H7 (cell line): ENCODE data around the gene CD46. TPM values are rescaled to one million over a fixed set of nuclear protein-coding genes. Genes with fewer than 3 reads are reported as not detected.
A peak's percentile ranks its signal among the peaks of the same experiment; 100 is the strongest.
"Not testable (repeated sequence)": the region's sequence is repeated elsewhere in the genome, so short reads cannot be mapped to it uniquely, and the experiment has no call there.

ENCODE experiments used
- DNase-seq: peaks from one replicate; pipeline ENCODE4 v3.0.0; 2012
- H3K27me3 ChIP-seq: 2 replicates; pipeline ENCODE4 v1.6.0; 2011; ENCODE audit warnings: mild to moderate bottlenecking, low read length; ENCODE audit not compliant: control insufficient read depth, insufficient read depth
- H3K36me3 ChIP-seq: replicated peaks from 2 replicates; pipeline ENCODE4 v1.5.1; 2011; ENCODE audit warnings: low read length; ENCODE audit not compliant: control insufficient read depth, insufficient read depth
- H3K4me3 ChIP-seq: 2 replicates; pipeline ENCODE4 v1.5.1; 2011; ENCODE audit warnings: low read depth, mild to moderate bottlenecking, control low read depth, low read length, moderate library complexity; ENCODE audit not compliant: insufficient read depth
- total RNA-seq: library from RNA; depleted of rRNA; stranded (reverse); fragments of >200 nt; shearing (Covaris generic); gene quantifications from 2 replicates; pipeline ENCODE4 v1.2.3, GENCODE V29; 2014

Gene CD46
- total RNA-seq, 1 experiment from 2014 or later: 80.9 TPM

DNA sequence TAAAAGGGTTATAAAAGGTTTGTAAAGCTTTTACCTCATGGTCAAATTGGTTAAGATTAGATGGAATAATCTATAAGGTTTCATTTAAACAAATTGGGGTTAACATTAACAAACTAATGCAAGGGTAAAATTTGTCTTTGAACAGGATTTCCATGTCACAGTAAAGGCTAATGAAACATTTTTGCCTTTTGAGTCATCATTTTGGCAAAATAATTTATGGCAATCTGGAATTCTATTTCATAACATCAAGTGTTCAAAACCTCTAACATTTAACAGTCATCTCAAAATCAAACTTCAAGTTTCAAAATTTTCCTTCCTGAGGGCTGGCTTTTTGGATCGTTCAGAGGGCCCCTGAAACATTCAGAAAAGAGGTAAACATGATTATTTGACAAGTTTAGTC lies 6.6 kb upstream of the CD46 start:
- Histone ChIP-seq H3K36me3 (no peaks in the 10 kb centered on the region), H3K27me3 (no peaks in the 10 kb centered on the region), H3K4me3 (no peak overlapping the region)
- no peak for DNase-seq

GRCh38 chr1:207745839-207746767 lies 5.8 kb upstream of the CD46 start:
- Histone ChIP-seq H3K36me3 (no peaks in the 10 kb centered on the region), H3K27me3 (no peaks in the 10 kb centered on the region), H3K4me3 (no peak overlapping the region)
- DNase-seq: no peak

DNA sequence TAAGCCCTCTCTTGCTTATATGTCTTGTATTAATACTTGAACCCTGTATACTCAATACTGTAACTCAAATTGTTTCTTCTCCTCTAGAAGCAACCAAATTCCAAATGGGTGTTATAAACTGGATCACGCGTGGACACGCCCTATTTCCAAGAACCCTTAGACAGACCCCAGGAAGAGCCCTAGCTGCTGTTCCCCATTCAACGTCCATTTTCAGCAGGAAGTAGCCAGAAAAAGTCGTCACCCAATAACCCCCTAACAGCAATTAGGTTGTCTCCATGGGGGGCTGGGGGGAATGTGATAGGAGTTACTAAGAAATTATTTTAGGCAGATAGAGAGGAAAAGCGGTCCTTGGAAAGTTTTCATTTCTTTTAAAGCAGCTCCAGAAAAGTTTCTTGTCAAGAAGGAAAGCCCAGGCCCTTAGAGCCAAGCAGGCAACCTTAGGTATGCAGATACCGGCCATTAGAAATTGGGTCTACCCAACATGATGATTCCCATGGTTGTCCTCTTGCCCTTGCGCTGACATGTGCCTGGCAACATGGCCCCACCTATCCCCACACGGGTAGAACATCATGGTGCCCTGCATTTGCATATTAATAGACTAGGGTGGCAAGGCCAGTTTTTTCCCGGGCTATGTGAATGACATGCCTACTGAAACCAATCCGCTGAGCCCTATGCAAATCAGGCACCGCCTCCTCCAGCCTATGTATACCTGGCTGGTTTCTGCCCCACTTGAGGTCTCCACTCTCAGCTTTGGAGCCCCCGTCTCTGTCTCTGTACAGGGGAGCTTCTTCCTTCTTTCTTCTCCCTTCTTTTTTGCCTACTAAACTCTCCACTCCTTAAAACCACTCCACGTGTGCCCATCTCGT lies 4.0 kb upstream of the CD46 start:
- no peaks in the 10 kb centered on the region for H3K27me3 ChIP-seq
- no peaks in the 10 kb centered on the region for H3K36me3 ChIP-seq
- DNase-seq: peak; percentile 16
- H3K4me3 ChIP-seq: no peak overlapping the region

- Histone ChIP-seq H3K4me3 (no peak overlapping the region), H3K27me3 (no peaks in the 10 kb centered on the region), H3K36me3 (no peaks in the 10 kb centered on the region)
- no peak for DNase-seq
Measured at GRCh38 chr1:207748737-207749528, 2.9 kb upstream of the CD46 start.

GRCh38 chr1:207750631-207751305 lies 1.1 kb upstream of the CD46 start:
- Histone ChIP-seq H3K27me3 (no peaks in the 10 kb centered on the region), H3K4me3 (no peak overlapping the region; the same call in 1 of the 2 replicates), H3K36me3 (no peaks in the 10 kb centered on the region)
- DNase-seq: no peak

DNA sequence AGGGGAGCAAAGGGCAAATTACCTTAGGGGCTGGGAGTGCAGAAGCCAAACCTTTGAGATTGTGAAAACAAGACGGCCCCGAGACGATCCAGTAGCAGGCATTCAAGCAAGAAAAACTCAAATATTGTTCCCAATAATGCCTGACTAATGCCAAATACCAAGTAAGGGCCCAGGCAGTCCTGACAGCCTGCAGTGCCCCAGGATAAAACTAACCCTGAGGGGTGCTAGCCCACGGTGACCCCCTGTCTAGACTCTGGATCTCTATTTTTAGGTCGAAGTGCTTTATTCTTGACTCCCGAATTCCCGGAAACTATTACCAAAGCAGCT lies 428 bp upstream of the CD46 start:
- DNase-seq, H3K36me3 ChIP-seq, H3K27me3 ChIP-seq: not testable (repeated sequence)
- peak overlapping the region; percentile 98 for H3K4me3 ChIP-seq

GRCh38 chr1:207752456-207752998 lies 673 bp downstream of the CD46 start:
- peak; percentile 16 for DNase-seq
- Histone ChIP-seq H3K36me3 (peaks cover 4% of the 10 kb centered on the region), H3K4me3 (peak overlapping the region; percentile 98), H3K27me3 (no peaks in the 10 kb centered on the region)

DNA sequence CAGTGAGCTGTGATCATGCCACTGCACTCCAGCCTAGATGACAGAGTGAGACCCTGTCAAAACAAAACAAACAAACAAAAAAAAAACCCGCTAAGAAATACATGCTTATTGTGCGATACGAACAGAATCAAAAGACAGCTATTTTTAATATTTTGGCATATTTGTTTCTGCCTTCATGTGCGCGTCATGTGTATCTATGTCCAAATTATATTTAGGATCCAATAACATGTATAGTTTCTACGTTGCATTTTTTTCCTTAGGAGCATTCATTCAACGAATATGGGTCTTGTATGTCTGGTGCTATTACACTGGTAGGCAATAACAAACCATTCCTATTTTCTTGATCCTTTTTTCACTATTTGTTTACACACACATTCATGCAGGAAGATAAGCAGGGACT lies 1.8 kb downstream of the CD46 start:
- H3K4me3 ChIP-seq: no peak overlapping the region
- H3K36me3 ChIP-seq: peaks cover 7% of the 10 kb centered on the region
- no peaks in the 10 kb centered on the region for H3K27me3 ChIP-seq
- DNase-seq: no peak

DNA sequence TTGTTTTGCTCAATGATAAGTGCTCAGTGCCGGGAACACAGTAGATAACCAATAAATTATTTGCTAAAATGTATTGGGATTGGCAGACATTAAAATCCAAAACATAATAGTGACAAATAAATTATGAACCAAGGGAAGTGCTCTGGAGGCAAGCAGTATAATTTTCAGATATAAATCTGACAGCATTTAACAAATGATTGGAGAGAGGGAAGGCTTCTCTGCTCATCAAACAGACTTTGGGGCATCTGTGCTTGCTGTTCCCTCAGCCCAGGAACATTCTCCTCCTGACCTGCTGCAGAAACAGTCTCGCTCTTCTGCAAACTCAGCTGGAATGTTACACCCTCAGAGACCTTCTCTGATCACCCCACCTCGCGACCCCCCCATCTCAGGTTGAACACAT lies 2.2 kb downstream of the CD46 start:
- DNase-seq: no peak
- no peaks in the 10 kb centered on the region for H3K27me3 ChIP-seq
- no peak overlapping the region for H3K4me3 ChIP-seq
- H3K36me3 ChIP-seq: peaks cover 7% of the 10 kb centered on the region

DNA sequence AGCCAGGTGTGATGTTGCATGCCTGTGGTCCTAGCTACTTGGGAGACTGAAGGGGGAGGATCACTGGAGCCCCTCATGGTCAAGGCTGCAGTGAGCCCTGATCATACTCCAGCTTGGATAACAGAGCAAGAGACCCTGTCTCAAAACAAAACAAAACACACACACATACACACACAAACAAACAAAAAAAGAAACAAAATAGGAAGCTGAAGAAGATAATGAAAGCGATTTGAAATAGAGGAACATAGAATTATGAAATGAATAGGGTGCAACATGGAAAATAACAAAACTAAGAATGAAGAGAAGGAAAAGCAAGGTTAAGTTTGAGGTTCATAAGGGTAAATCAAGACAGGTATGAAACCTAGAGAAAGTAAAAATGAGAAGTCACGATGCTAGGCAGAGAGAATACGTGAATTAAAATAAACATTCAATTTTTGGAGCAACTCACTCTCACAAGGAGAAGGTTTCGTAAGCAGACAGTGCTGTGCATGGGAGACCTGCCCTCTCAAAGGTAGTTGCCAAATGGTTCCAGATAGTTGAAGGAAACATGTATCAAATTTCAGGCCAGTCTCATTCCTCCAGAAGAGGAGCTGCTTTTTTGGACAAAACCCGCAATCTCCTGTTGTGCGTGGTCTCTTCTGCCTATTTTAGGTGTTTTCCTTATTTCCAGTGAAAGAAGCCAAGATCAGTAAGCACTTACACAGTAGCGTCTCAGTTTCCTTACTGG lies 3.3 kb downstream of the CD46 start:
- Histone ChIP-seq H3K4me3 (no peak overlapping the region), H3K27me3 (no peaks in the 10 kb centered on the region), H3K36me3 (peaks cover 15% of the 10 kb centered on the region)
- no peak for DNase-seq

- peaks cover 17% of the 10 kb centered on the region for H3K36me3 ChIP-seq
- no peak overlapping the region for H3K4me3 ChIP-seq
- no peaks in the 10 kb centered on the region for H3K27me3 ChIP-seq
- no peak for DNase-seq
Measured at GRCh38 chr1:207755846-207756693, 4.2 kb downstream of the CD46 start.

DNA sequence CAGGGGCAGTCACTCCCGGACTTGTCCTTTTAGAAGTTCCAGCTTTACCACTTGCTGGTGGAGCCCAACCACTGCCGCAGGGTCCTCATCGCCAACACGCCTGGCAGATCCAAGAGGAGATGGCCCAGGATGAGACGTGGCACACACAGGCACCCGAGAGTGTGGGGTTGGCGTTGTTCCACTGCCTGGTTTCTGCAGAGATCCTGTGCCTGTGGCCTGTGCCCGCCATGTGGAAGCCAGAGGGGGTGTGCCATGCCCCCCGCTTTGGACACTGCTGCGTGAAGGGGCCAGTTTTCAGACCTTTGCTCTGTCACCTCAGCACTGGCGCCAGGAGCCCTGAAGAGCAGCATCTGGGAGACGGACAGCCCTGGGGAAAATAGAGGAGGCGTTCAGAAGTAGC lies 10.8 kb downstream of the CD46 start:
- Histone ChIP-seq H3K36me3 (peaks cover 29% of the 10 kb centered on the region), H3K4me3 (no peak overlapping the region), H3K27me3 (no peaks in the 10 kb centered on the region)
- no peak for DNase-seq

GRCh38 chr1:207763091-207763490 lies 11.2 kb downstream of the CD46 start:
- Histone ChIP-seq H3K27me3 (no peaks in the 10 kb centered on the region), H3K4me3 (no peak overlapping the region), H3K36me3 (peaks cover 29% of the 10 kb centered on the region)

More at GRCh38 chr1:207763091-207763490, 11.2 kb downstream of the CD46 start:
- DNase-seq: peak; percentile 22
